H9 (cell line): ENCODE data around the gene FAM13C. TPM values are rescaled to one million over a fixed set of nuclear protein-coding genes. Genes with fewer than 3 reads are reported as not detected.

Experiments
- DNase-seq: peaks from one replicate; pipeline ENCODE4 v3.0.0-alpha.2; 2017
- H2AFZ ChIP-seq: one replicate; pipeline ENCODE4 v1.6.1; 2013; ENCODE audit warnings: mild to moderate bottlenecking, low read length, control low read depth, moderate library complexity
- H2AK5ac ChIP-seq: 2 replicates; pipeline ENCODE4 v1.6.1; 2013; ENCODE audit warnings: low read length, control low read depth, mixed read lengths; ENCODE audit not compliant: insufficient read length
- H2BK120ac ChIP-seq: one replicate; pipeline ENCODE4 v1.6.1; 2013; ENCODE audit warnings: low read depth, mild to moderate bottlenecking, low read length, control low read depth, inconsistent platforms; ENCODE audit not compliant: poor library complexity, severe bottlenecking
- H2BK12ac ChIP-seq: 2 replicates; pipeline ENCODE4 v1.6.1; 2013; ENCODE audit warnings: low read length, control low read depth, mixed read lengths, low read depth; ENCODE audit not compliant: insufficient read length
- H2BK15ac ChIP-seq: 2 replicates; pipeline ENCODE4 v1.6.1; 2013; ENCODE audit warnings: low read depth, low read length, control low read depth
- H2BK20ac ChIP-seq: one replicate; pipeline ENCODE4 v1.6.1; 2013; ENCODE audit warnings: low read depth, mild to moderate bottlenecking, low read length, control low read depth, inconsistent platforms; ENCODE audit not compliant: poor library complexity, severe bottlenecking
- H2BK5ac ChIP-seq: 2 replicates; pipeline ENCODE4 v1.6.1; 2013; ENCODE audit warnings: low read length, control low read depth, mixed read lengths; ENCODE audit not compliant: insufficient read length
- H3K14ac ChIP-seq: 2 replicates; pipeline ENCODE4 v1.6.1; 2013; ENCODE audit warnings: low read length, control low read depth; ENCODE audit not compliant: insufficient read depth
- H3K18ac ChIP-seq: 2 replicates; pipeline ENCODE4 v1.6.1; 2013; ENCODE audit warnings: low read depth, mild to moderate bottlenecking, mixed read lengths, low read length, control low read depth; ENCODE audit not compliant: insufficient read length
- H3K23ac ChIP-seq: 2 replicates; pipeline ENCODE4 v1.6.1; 2013; ENCODE audit warnings: low read length, control low read depth, mixed read lengths, low read depth; ENCODE audit not compliant: insufficient read length
- H3K23me2 ChIP-seq: 2 replicates; pipeline ENCODE4 v1.6.1; 2013; ENCODE audit warnings: low read depth, mild to moderate bottlenecking, mixed read lengths, low read length, control low read depth; ENCODE audit not compliant: insufficient read length, poor library complexity, severe bottlenecking
- H3K27ac ChIP-seq: 2 replicates; pipeline ENCODE4 v1.5.1; 2013; ENCODE audit warnings: low read length, control low read depth, mixed read lengths, low read depth; ENCODE audit not compliant: insufficient read length
- H3K27me3 ChIP-seq: 2 replicates; pipeline ENCODE4 v1.6.1; 2013; ENCODE audit warnings: low read length, control low read depth, inconsistent platforms; ENCODE audit not compliant: insufficient read depth
- H3K4ac ChIP-seq: 2 replicates; pipeline ENCODE4 v1.6.1; 2013; ENCODE audit warnings: low read depth, mild to moderate bottlenecking, control low read depth, inconsistent platforms, low read length, moderate library complexity
- H3K4me1 ChIP-seq: 2 replicates; pipeline ENCODE4 v1.6.1; 2013; ENCODE audit warnings: low read length, control low read depth, inconsistent platforms; ENCODE audit not compliant: insufficient read depth
- H3K4me2 ChIP-seq: 2 replicates; pipeline ENCODE4 v1.6.1; 2013; ENCODE audit warnings: low read length, control low read depth, mixed read lengths; ENCODE audit not compliant: insufficient read length, insufficient read depth
- H3K56ac ChIP-seq: 2 replicates; pipeline ENCODE4 v1.6.1; 2013; ENCODE audit warnings: low read depth, mild to moderate bottlenecking, mixed read lengths, low read length, control low read depth; ENCODE audit not compliant: insufficient read length
- H3K79me1 ChIP-seq: 2 replicates; pipeline ENCODE4 v1.6.1; 2013; ENCODE audit warnings: low read depth, mild to moderate bottlenecking, moderate library complexity, low read length, control low read depth, inconsistent platforms; ENCODE audit not compliant: insufficient read depth, poor library complexity, severe bottlenecking
- H3K79me2 ChIP-seq: 2 replicates; pipeline ENCODE4 v1.6.1; 2013; ENCODE audit warnings: low read length, control low read depth, inconsistent platforms; ENCODE audit not compliant: insufficient read depth
- H3K9ac ChIP-seq: 2 replicates; pipeline ENCODE4 v1.6.1; 2013; ENCODE audit warnings: low read length, control low read depth, mixed read lengths; ENCODE audit not compliant: insufficient read length; ENCODE audit errors: extremely low read depth
- H3K9me3 ChIP-seq: one replicate; pipeline ENCODE4 v1.6.1; 2013; ENCODE audit warnings: low read depth, low read length, inconsistent platforms; ENCODE audit not compliant: control insufficient read depth
- H3T11ph ChIP-seq: one replicate; pipeline ENCODE4 v1.6.1; 2013; ENCODE audit warnings: mild to moderate bottlenecking, low read length, control low read depth, inconsistent platforms
- H4K20me1 ChIP-seq: one replicate; pipeline ENCODE4 v1.6.1; 2013; ENCODE audit not compliant: control insufficient read depth, insufficient read length, insufficient read depth
- H4K5ac ChIP-seq: 2 replicates; pipeline ENCODE4 v1.6.1; 2013; ENCODE audit warnings: low read depth, mild to moderate bottlenecking, mixed read lengths, low read length, control low read depth; ENCODE audit not compliant: insufficient read length
- H4K8ac ChIP-seq: replicated peaks from 2 replicates; pipeline ENCODE4 v1.6.1; 2013; ENCODE audit warnings: low read length, control low read depth, mixed read lengths, low read depth; ENCODE audit not compliant: insufficient read length
- H4K91ac ChIP-seq: 2 replicates; pipeline ENCODE4 v1.6.1; 2013; ENCODE audit warnings: low read depth, mild to moderate bottlenecking, moderate library complexity, mixed read lengths, low read length, control low read depth; ENCODE audit not compliant: insufficient read length
- H3K27ac Mint-ChIP-seq, 3 experiments: 2 replicates in 2 of 3; 3 replicates in 1 of 3; pipeline ENCODE4 v1.8.0; 2020 to 2021; ENCODE audit warnings: mixed read lengths in 3 of 3, mild to moderate bottlenecking in 1 of 3, moderate library complexity in 1 of 3
- H3K27me3 Mint-ChIP-seq: 2 replicates; pipeline ENCODE4 v1.8.0; 2021; ENCODE audit warnings: low read depth, mild to moderate bottlenecking, moderate library complexity, mixed read lengths
- H3K36me3 Mint-ChIP-seq, 3 experiments: 2 replicates in 2 of 3; 3 replicates in 1 of 3; pipeline ENCODE4 v1.8.0; 2020 to 2021; ENCODE audit warnings: low read depth in 3 of 3, mixed read lengths in 3 of 3; ENCODE audit not compliant: insufficient read depth in 1 of 3
- H3K4me1 Mint-ChIP-seq, 2 experiments: 2 replicates each; pipeline ENCODE4 v1.8.0; 2020; ENCODE audit warnings: mixed read lengths in 2 of 2
- H3K4me3 Mint-ChIP-seq, 2 experiments: 2 replicates in 1 of 2; 3 replicates in 1 of 2; pipeline ENCODE4 v1.8.0; 2020 to 2021; ENCODE audit warnings: mild to moderate bottlenecking in 2 of 2, mixed read lengths in 2 of 2, moderate library complexity in 1 of 2
- H3K9me3 Mint-ChIP-seq, 2 experiments: 2 replicates in 1 of 2; 3 replicates in 1 of 2; pipeline ENCODE4 v1.8.0; 2020; ENCODE audit warnings: mild to moderate bottlenecking in 2 of 2, mixed read lengths in 2 of 2, moderate library complexity in 1 of 2
- CTCF ChIP-seq: fragments of 200-600 bp; sonication (generic); conservative IDR thresholded peaks from 3 replicates; pipeline ENCODE4 v1.8.0; 2021; ENCODE audit warnings: antibody characterized with exemption, mild to moderate bottlenecking
- WGBS: extraction: QIAGEN DNeasy Blood & Tissue Kit; methylation state at CpG from one replicate; pipeline ENCODE4 v1.1.7; 2013; ENCODE audit warnings: missing lambda C conversion rate, low lambda C conversion rate, mixed read lengths; ENCODE audit not compliant: insufficient read length; ENCODE audit errors: extremely low coverage; 5-methylcytosine and 5-hydroxymethylcytosine counted together
- total RNA-seq: library from RNA; stranded (reverse); gene quantifications from 2 replicates; pipeline ENCODE4 v1.2.1, GENCODE V29; 2021

Gene FAM13C
- total RNA-seq, 1 experiment from 2014 or later = 0.31 TPM

- H3K27ac ChIP-seq = no peak overlapping the region
- TF ChIP-seq CTCF = no peak
- no peaks in the 10 kb centered on the region for H4K20me1 ChIP-seq
- no peaks in the 10 kb centered on the region for H3K4me1 ChIP-seq
- no peak overlapping the region for H2BK5ac ChIP-seq
- Mint-ChIP-seq H3K27ac (no peak overlapping the region), H3K27me3 (peaks cover 50% of the 10 kb centered on the region), H3K9me3 (peaks cover 2 to 3% of the 10 kb centered on the region in 2 experiments; a peak in 2 of 5 replicates), H3K4me3 (no peak overlapping the region), H3K36me3 (no peaks in the 10 kb centered on the region), H3K4me1 (peaks cover 0 to 12% of the 10 kb centered on the region in 2 experiments; a peak in 1 of 4 replicates)
- no peak overlapping the region for H3K56ac ChIP-seq
- no CpG with 5 or more reads among the region's 1 CpG for WGBS
- no peaks in the 10 kb centered on the region for H3K79me1 ChIP-seq
- no peak overlapping the region for H2BK120ac ChIP-seq
- no peak overlapping the region for H4K5ac ChIP-seq
- H3K4me2 ChIP-seq = no peak overlapping the region
- no peak overlapping the region for H2AFZ ChIP-seq
- H3K23ac ChIP-seq = no peak overlapping the region
- no peaks in the 10 kb centered on the region for H3K9me3 ChIP-seq
- H2BK12ac ChIP-seq = no peak overlapping the region
- H4K8ac ChIP-seq = no peak overlapping the region
- no peaks in the 10 kb centered on the region for H3K79me2 ChIP-seq
- no peak overlapping the region for H3K14ac ChIP-seq
- no peak overlapping the region for H3K18ac ChIP-seq
- H2BK15ac ChIP-seq = no peak overlapping the region
- H4K91ac ChIP-seq = no peak overlapping the region
- no peak overlapping the region for H2BK20ac ChIP-seq
- H3K9ac ChIP-seq = no peak overlapping the region
- no peak overlapping the region for H3T11ph ChIP-seq
- peaks cover 10% of the 10 kb centered on the region; the same call in 1 of the 2 replicates for H3K27me3 ChIP-seq
- no peak overlapping the region for H2AK5ac ChIP-seq
- no peak overlapping the region for H3K4ac ChIP-seq
- no peaks in the 10 kb centered on the region for H3K23me2 ChIP-seq
- DNase-seq = no peak
Measured at GRCh38 chr10:59339351-59339750, 23.0 kb downstream of the FAM13C start.
